A549 (cell line): Measurements from ENCODE around the gene NUAK2. TPM values are rescaled to one million over a fixed set of nuclear protein-coding genes. Genes with fewer than 3 reads are reported as not detected.

Experiments
- CBX8 ChIP-seq: fragments of 200-600 bp; sonication (generic); IDR thresholded peaks from 2 replicates; pipeline ENCODE4 v1.6.1; 2016
- CHD2 ChIP-seq: fragments of 150-350 bp; IDR thresholded peaks from 2 replicates; pipeline ENCODE4 v1.6.1; 2014; ENCODE audit warnings: low read length; ENCODE audit not compliant: partially characterized antibody
- CTCF ChIP-seq: fragments of >200 bp; sonication (Bioruptor Twin); formaldehyde crosslinking; IDR thresholded peaks from 3 replicates; pipeline ENCODE4 v1.5.1; 2016
- E2F6 ChIP-seq: IDR thresholded peaks from 2 replicates; pipeline ENCODE4 v1.6.1; 2012; ENCODE audit warnings: low read depth, borderline replicate concordance
- EHF ChIP-seq: fragments of 250-450 bp; sonication (Bioruptor Pico); IDR thresholded peaks from 2 replicates; pipeline ENCODE4 v1.5.0; 2020; ENCODE audit warnings: mild to moderate bottlenecking
- EHMT2 ChIP-seq: fragments of 200-600 bp; sonication (generic); IDR thresholded peaks from 2 replicates; pipeline ENCODE4 v1.6.1; 2016; ENCODE audit warnings: antibody characterized with exemption, low read depth, mild to moderate bottlenecking, moderate library complexity
- ELK1 ChIP-seq: fragments of 150-350 bp; IDR thresholded peaks from 2 replicates; pipeline ENCODE4 v1.6.1; 2014; ENCODE audit warnings: low read depth, mild to moderate bottlenecking, low read length
- FOSB ChIP-seq: fragments of 250-450 bp; sonication (Bioruptor Pico); IDR thresholded peaks from 2 replicates; pipeline ENCODE4 v1.5.0; 2020; ENCODE audit warnings: mild to moderate bottlenecking, moderate library complexity
- FOSL2 ChIP-seq, 2 experiments: fragments of 450-650 bp in 1 of 2; fragments of >200 bp in 1 of 2; sonication (Bioruptor Twin) in 1 of 2; formaldehyde crosslinking; IDR thresholded peaks; 2 replicates each; pipeline versions ENCODE4 v1.5.0 to v1.6.1; 2016 to 2020; ENCODE audit warnings: mild to moderate bottlenecking in 1 of 2, moderate library complexity in 1 of 2
- FOXS1 ChIP-seq: fragments of 250-450 bp; sonication (Bioruptor Pico); IDR thresholded peaks from 2 replicates; pipeline ENCODE4 v1.5.0; 2020; ENCODE audit warnings: mild to moderate bottlenecking, moderate library complexity
- HMGXB4 ChIP-seq: fragments of 250-450 bp; sonication (Bioruptor Pico); IDR thresholded peaks from 2 replicates; pipeline ENCODE4 v1.5.0; 2021; ENCODE audit warnings: mild to moderate bottlenecking, moderate library complexity, borderline replicate concordance
- HOXB5 ChIP-seq: fragments of 250-450 bp; sonication (Bioruptor Pico); IDR thresholded peaks from 2 replicates; pipeline ENCODE4 v1.5.0; 2020; ENCODE audit warnings: mild to moderate bottlenecking, moderate library complexity
- KDM5A ChIP-seq: fragments of 200-600 bp; sonication (generic); IDR thresholded peaks from 2 replicates; pipeline ENCODE4 v1.6.1; 2016; ENCODE audit warnings: antibody characterized with exemption, mild to moderate bottlenecking
- MAX ChIP-seq: IDR thresholded peaks from 2 replicates; pipeline ENCODE4 v1.6.1; 2012
- MYC ChIP-seq: IDR thresholded peaks from 2 replicates; pipeline ENCODE4 v1.6.1; 2012; ENCODE audit warnings: mild to moderate bottlenecking, inconsistent platforms, low read length, improper control_type of control experiment, borderline replicate concordance
- REST ChIP-seq: fragments of 200-600 bp; sonication (generic); IDR thresholded peaks from 2 replicates; pipeline ENCODE4 v1.6.1; 2016; ENCODE audit warnings: antibody characterized with exemption, mild to moderate bottlenecking, moderate library complexity
- TFCP2L1 ChIP-seq: fragments of 250-450 bp; sonication (Bioruptor Pico); IDR thresholded peaks from 2 replicates; pipeline ENCODE4 v1.5.0; 2021; ENCODE audit warnings: mild to moderate bottlenecking
- polyA plus RNA-seq, 4 experiments: library from polyadenylated mRNA; depleted of rRNA in 3 of 4; stranded (reverse); fragments of >200 nt; fragmentation: RNase III in 1 of 4; extraction: RNeasy Plus Mini Kit Qiagen cat#74134 plus additional on column Dnase treatment in 1 of 4; gene quantifications; 2 replicates in 3 of 4; 3 replicates in 1 of 4; pipeline ENCODE4 v1.2.3, GENCODE V29; 2011 to 2017

The NUAK2 gene
- polyA plus RNA-seq, 2 of the 4 experiments (the other 2 are of a cell fraction), result 29.7 to 37.8 TPM

GRCh38 chr1:205298191-205298994 lies 23.2 kb downstream of the NUAK2 start (continued):
- TF ChIP-seq MYC, result no peak
- TF ChIP-seq EHMT2, result no peak
- no peak for TF ChIP-seq CBX8
- no peak for TF ChIP-seq CTCF
- peak; percentile 4; the same call in 1 of the 2 replicates for TF ChIP-seq TFCP2L1 (CRISPR knock-in tag)
- no peak; the same call in none of the 2 replicates for TF ChIP-seq EHF (CRISPR knock-in tag)
- TF ChIP-seq FOXS1 (CRISPR knock-in tag), result peak; percentile 74
- peak; percentile 51 for TF ChIP-seq CHD2
- TF ChIP-seq REST, result no peak
- no peak for TF ChIP-seq HMGXB4 (CRISPR knock-in tag)
- TF ChIP-seq FOSL2 (IDR thresholded peaks at IDR 0.05), result peak; percentile 94
- peak; percentile 97 for TF ChIP-seq FOSL2 (CRISPR knock-in tag; IDR thresholded peaks at IDR 0.05)
- 0 out of 2 replicates have a peak, but pooled peaks have one; percentile 54 for TF ChIP-seq E2F6
- TF ChIP-seq FOSB (CRISPR knock-in tag), result peak; percentile 88
- TF ChIP-seq MAX, result peak; percentile 91
- TF ChIP-seq HOXB5 (CRISPR knock-in tag), result peak; percentile 96
- TF ChIP-seq ELK1, result no peak
- TF ChIP-seq KDM5A, result no peak
- TF ChIP-seq, all 56 proteins: peak for 28
